Activated CD8-positive, alpha-beta memory T cell treated with anti-CD3 and anti-CD28 coated beads, Interleukin-2, amount 50 U/mL, for 48 hours (primary cell): ENCODE results near the gene FAHD2A.
A peak's percentile ranks its signal among the peaks of the same experiment; 100 is the strongest.
"Not testable (repeated sequence)": the region's sequence is repeated elsewhere in the genome, so short reads cannot be mapped to it uniquely, and the experiment has no call there.

Experiments used
- DNase-seq: peaks from one replicate; pipeline ENCODE4 v3.0.0-alpha.2; 2020

Gene FAHD2A

GRCh38 chr2:95390881-95391321, 11.6 kb upstream of the FAHD2A start:
- no peak for DNase-seq

DNA sequence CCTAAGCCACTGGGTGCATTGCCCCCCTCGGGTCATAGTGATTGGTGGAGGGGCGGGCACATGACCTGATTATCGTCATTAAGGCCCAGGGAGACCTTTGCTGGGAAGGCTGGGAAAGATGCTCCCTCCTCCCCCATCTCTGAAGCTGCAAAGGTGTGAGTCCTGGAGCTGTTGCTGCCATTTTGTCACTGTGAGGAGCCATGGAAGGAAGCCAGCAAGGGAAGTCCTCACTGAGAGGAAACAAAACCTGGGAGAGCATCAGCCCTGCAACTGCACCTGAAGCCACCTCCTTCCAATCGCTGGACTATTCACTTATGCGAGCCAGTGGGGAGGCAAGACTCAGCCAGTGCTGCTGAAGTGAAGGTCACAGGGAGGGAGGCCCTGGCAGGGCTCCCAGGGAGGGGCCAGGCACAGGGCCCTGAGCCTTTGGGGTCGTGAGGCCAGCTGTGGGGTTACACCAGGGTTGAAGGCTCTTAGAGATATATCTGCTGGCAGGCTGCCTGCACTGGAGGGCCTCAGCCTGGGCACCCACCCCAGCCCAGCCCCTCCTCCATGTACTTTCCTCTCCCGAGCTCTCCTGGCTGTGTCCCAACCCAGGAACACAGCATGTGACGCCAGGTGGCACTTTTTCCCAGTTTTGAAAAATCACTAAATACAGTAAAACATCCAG, 10.7 kb upstream of the FAHD2A start:
- DNase-seq = no peak

DNA sequence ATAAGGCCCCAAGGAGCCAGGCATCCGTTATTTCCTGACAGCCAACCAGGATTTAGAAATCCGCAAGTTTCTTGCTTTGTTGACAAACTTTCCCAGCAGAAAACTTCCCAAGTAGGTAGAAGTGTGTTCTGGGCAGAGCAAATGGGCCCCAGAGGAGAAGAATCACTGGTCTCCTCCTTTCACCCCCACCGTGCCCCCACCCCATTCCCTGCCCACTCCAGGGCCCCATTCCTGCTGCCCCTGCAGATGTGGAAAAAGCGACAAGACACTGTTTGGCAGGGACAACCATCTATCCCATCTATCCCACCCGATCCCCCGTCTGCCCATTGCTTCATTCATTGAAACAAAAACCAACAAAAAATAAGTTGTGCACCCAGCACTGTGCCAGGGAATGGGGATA, 10.2 kb upstream of the FAHD2A start:
- DNase-seq = no peak

DNA sequence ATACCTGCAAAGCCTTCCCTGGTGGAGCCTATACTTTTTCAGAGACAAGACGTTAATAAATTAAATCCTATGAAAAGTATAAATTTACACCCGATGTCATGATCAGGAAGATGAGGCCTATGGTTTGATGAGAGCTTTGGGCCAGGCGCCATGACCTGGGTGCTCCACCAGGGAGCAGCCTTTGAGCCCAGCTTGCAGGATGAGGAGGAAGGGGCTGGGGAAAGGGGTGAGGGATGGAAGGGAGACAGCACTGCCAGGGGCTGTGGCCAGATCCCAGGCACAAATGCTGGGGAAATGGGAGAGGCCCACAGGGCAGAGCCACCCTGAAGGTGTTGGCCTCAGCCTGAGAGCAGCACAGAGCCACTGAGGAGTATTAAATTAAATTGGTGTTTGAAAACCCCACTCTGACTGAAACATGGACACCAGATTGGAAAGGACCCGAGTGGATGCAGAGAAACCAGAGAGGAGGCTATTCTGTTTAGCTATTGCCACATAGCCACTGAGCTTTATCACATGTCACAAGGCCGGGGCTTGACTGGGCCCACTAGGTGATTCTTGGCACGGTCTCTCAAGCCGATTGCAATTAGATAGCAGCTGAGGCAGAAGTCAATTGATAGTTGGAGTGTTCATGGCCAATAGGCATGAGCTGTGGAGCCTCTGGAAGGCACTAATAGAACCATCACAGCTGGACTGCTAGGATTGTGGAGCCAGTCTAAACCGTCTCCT, 9.6 kb upstream of the FAHD2A start:
- no peak for DNase-seq

- no peak for DNase-seq
Observed at GRCh38 chr2:95393901-95394300, 8.6 kb upstream of the FAHD2A start.

- DNase-seq = no peak
Observed at GRCh38 chr2:95399061-95399460, 3.4 kb upstream of the FAHD2A start.

GRCh38 chr2:95401480-95401879, 1.0 kb upstream of the FAHD2A start:
- DNase-seq = no peak

DNA sequence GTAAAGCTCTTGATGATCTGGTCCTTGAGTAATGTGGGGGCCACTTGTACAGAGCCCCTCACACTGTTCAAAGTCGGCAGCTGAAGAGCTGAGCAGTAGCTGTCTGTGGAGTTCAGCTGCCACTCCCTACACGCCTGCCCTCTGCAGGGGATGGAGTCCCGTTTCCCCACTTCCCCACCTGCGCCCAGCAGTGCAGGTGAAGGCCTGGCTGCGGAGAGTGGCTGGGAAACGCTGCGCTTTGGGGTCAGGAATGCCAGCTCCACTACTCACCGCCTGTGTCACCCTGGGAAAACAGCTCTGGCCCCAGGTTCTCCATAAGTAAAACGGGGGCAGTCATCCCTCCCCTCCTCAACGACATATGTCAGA, 521 bp upstream of the FAHD2A start:
- peak; percentile 58 for DNase-seq

GRCh38 chr2:95403204-95403721, 755 bp downstream of the FAHD2A start:
- peak; percentile 60 for DNase-seq

- not testable (repeated sequence) for DNase-seq
Observed at GRCh38 chr2:95403824-95404223, 1.3 kb downstream of the FAHD2A start.

DNA sequence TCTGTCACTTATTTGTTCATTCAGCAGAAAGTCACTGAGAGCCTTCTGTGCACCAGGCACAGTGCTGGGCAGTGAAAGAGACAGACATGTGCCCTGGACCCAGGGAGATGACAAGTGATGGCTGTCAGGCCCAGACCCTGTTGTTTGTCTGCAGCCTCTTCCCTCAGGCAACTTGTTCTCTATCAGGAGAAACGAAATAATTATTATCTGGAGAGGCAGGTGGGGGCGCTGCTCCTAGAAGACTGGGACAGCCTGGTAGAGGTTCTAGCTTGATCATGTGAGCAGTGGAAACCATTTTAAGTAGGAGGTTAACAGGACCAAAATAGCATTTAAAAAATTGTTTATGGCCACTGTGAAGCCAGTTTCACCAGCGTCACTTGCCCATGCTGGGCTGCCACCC, 2.2 kb downstream of the FAHD2A start:
- not testable (repeated sequence) for DNase-seq

GRCh38 chr2:95411239-95411638, 8.7 kb downstream of the FAHD2A start:
- not testable (repeated sequence) for DNase-seq

DNA sequence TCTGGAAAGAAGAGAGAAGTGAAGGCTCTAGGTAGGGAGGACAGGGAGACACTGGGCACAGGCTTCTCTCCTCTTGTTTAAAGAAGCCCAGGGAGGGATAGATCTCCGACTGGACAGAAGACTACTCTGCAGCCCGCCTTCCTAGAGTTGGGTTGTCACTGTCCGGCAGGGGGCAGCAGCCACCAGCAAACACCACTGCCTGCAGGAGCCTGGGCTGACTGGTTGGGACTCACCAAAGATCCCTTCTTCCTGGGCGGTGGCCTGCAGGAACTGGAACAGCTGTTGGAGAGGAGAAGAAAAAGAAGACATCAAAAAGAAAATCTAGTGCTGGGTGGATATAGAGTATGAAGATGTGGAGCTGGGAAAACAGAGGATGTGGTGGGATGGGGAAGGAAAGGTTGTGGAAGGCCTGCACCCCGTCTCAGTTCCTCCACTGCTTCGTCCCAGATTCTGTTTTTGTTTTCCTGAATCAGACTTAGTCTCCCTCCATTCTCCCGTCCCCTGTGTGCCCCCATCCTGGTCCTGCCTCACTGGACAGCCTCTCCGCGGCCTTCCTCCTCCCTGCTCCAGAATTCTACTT, 11.6 kb downstream of the FAHD2A start:
- peak; percentile 85 for DNase-seq

GRCh38 chr2:95415138-95415537, 12.6 kb downstream of the FAHD2A start:
- not testable (repeated sequence) for DNase-seq

DNA sequence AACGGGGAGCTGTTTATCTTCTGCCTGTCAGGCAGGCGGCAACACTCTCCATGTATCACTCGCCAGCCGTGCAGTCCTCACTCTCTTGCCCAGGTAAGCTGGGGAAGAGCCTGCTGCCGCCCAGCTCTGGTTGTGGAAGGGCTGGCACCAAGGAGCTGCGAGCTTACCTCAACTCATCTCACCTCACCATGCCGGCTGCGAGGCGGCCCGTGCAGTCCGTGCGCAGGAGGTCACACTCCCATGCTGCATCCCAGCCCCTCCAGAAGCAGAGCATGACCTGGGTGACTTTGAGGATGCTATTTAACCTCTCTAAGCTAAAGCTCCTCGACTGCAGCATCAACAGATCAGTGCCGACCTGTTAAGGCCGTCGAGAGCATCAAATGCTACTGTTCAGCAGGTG, 13.1 kb downstream of the FAHD2A start:
- not testable (repeated sequence) for DNase-seq

GRCh38 chr2:95427196-95427867, 24.8 kb downstream of the FAHD2A start:
- DNase-seq = not testable (repeated sequence)

DNA sequence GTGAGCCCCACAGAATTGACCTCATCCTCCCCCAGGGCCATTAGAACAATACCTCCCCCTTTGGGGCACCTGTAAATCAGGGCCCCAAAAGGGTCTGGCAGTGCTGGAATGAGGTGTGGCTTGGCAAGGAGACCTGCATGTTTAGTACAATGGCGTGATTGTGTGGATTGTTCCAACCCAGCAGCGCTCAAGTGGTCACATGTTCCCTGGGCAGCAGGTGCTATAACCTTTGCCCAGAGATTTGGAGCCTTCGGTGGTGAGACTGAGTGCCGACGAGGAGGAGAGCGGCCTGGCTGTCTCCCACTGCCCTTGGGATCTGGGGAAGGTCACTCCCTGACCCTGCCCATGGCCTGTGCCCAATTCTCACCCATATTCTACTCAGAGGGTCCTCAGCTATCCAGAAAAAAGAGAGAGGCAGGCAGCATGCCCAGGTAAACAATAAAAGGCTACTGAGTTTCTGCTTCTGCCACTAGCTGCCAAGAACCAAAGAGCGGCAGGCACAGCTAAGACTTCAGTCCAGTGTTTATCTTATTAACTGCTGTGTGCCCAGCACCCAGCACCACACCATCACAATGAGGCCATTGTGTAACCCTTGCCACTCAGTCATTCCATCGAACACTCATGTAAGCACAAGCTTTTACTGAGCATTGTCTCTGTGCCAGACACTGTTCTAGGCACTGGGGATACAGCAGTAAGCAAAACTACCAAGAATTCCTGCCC, 27.4 kb downstream of the FAHD2A start:
- not testable (repeated sequence) for DNase-seq

DNA sequence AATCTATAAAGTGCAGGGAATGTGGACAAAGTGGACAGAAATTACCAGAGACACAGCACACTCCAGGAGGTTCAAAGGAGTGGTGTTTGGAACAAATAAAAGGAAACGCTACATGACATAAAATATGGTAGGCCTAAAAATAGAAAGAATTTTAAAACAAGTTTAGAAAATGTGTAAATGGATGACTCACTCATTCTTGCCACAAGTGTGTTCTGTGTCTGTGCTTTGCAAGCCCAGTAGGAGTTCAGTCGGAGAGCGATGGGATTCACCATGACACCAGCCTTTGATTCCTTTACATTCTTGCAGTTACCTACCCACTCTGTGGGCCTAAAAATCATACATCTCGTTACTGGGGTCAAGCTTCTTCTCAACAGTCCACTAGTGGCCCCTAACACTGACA, 30.9 kb downstream of the FAHD2A start:
- not testable (repeated sequence) for DNase-seq

DNA sequence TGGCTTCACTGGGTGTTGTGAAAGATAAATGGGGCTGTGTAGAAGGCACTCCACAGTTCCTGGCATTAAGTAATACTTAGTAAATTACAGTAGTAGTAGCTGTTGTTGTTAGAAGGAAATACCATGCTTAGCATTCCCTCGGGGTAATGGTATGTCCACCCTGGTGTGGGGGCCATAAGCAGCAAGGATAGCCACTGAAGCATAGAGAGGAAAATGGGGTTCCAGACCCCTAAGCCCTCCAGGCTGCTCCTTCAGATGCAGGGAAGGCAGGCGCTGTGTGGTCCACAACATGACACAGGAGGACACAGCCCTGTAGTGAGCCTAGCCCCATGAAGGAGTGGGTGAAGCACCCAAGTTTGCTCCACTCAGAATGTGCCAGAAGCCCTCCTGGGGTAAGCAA, 31.5 kb downstream of the FAHD2A start:
- DNase-seq = not testable (repeated sequence)

DNA sequence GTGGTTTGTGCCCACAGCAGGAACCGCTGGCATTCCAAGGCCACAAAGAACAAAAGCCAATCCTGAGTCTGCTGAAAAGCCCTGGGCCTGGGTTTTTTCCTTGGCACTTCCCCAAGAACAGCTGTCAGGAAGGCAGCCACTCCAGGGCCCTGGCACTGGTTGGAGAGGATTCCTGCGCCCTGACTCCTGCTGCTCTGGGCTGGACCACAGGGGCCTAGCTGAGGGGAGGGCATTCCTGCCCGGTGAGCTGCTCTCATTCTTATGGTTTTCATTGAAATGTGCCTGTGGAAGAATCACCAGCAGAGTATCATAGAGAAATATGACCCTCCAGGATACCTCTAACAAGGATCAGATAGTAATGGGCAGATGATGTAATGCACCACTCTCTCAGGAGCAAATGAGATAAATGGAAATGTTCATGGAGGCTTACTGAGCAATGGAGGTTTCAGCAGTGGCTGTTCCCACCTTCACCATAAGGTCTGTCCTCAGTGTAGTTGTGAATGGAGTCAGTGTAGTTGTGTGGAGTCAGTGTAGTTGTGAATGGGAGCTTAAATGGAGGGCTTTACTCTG, 32.1 kb downstream of the FAHD2A start:
- DNase-seq = not testable (repeated sequence)

GRCh38 chr2:95435162-95435871, 32.8 kb downstream of the FAHD2A start:
- DNase-seq = not testable (repeated sequence)

DNA sequence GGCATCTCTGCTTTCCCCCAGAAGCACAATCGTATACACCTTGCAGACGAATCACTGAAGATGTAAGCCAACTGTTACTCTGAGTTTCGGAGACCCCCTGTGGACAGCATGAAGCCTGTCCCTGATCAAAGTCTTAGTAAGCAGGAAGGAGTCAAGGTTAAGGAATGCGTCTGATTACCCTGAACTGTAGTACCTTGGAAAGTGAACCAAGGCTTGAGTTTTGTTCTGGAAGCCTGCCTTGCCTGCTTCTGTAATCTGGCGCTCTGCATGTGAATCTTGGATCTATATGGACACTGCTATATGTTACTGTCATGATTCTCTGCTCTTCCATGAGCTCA, 33.3 kb downstream of the FAHD2A start:
- DNase-seq = not testable (repeated sequence)
